Ascending aorta (tissue), 2 donors: ENCODE results near the gene BRD9. TPM values are rescaled to one million over a fixed set of nuclear protein-coding genes. Genes with fewer than 3 reads are reported as not detected.
"Not testable (repeated sequence)": the region's sequence is repeated elsewhere in the genome, so short reads cannot be mapped to it uniquely, and the experiment has no call there.

Source experiments
- DNase-seq, 2 donors: peaks; one replicate each; pipeline ENCODE4 v3.0.0-alpha.2; 2019; ENCODE audit warnings: low spot score in 2 of 2
- H3K27ac ChIP-seq, 2 donors: fragments of 200-600 bp; sonication (generic); one replicate each; pipeline ENCODE4 v1.5.1; 2016 to 2017; ENCODE audit warnings: mild to moderate bottlenecking in 1 of 2
- H3K27me3 ChIP-seq: fragments of 200-600 bp; sonication (generic); one replicate; pipeline ENCODE4 v1.5.1; 2017
- H3K36me3 ChIP-seq, 2 donors: fragments of 200-600 bp; sonication (generic); one replicate each; pipeline ENCODE4 v1.5.1; 2016
- H3K4me1 ChIP-seq, 2 donors: fragments of 200-600 bp; sonication (generic); one replicate each; pipeline ENCODE4 v1.5.1; 2016 to 2017; ENCODE audit warnings: mild to moderate bottlenecking in 1 of 2
- H3K4me3 ChIP-seq, 2 donors: fragments of 200-600 bp; sonication (generic); one replicate each; pipeline ENCODE4 v1.5.1; 2016 to 2017; ENCODE audit warnings: mild to moderate bottlenecking in 1 of 2
- H3K9me3 ChIP-seq, 2 donors: fragments of 200-600 bp; sonication (generic); one replicate each; pipeline ENCODE4 v1.5.1; 2016
- intact Hi-C: fragments of 100-400 bp; cut with DNase I; formaldehyde crosslinking; loops from one replicate; pipeline ENCODE4 v1.15.1; 2023
- total RNA-seq: library from RNA; depleted of rRNA; stranded (reverse); fragments of >200 nt; gene quantifications from one replicate; pipeline ENCODE4 v1.1.0, GENCODE V29; 2016
- TF ChIP-seq, protein P1 (sequence below), 3 experiments: fragments of 200-600 bp in 2 of 3; fragments of 450-650 bp in 1 of 3; sonication (generic) in 2 of 3; IDR thresholded peaks; one replicate each; pipeline ENCODE4 v1.5.1; 2016 to 2019; ENCODE audit warnings: antibody characterized with exemption in 3 of 3, mild to moderate bottlenecking in 1 of 3, moderate library complexity in 1 of 3

Gene BRD9
- total RNA-seq, 1 donor from 2014 or later = 13.6 TPM

DNA sequence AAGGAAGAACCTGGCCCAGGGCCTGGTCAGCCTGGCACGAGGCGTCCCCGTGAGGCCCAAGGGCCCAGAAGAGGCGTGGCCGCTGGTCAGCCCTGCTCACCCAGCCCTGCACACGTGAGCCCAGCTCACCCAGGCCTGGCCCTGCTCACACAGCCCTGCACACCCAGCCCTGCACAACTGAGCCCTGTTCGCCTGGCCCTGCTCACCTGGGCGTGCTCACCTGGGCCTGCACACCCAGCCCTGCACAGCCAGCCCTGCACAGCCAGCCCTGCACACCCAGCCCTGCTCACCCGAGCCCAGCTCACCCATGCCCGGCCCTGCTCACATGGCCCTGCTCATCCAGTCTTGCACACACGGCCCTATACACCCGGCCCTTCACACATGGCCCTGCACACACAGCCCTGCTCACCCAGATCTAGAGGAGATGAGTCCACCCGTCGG lies 43.9 kb downstream of the BRD9 start:
- Histone ChIP-seq H3K36me3 (no peaks in the 10 kb centered on the region), H3K9me3 (no peaks in the 10 kb centered on the region), H3K27me3 (no peaks in the 10 kb centered on the region), H3K4me3 (no peak overlapping the region), H3K4me1 (no peaks in the 10 kb centered on the region), H3K27ac (no peak overlapping the region)
- intact Hi-C loops = no loop called here
- no peak for DNase-seq
- TF ChIP-seq, protein P1, sequence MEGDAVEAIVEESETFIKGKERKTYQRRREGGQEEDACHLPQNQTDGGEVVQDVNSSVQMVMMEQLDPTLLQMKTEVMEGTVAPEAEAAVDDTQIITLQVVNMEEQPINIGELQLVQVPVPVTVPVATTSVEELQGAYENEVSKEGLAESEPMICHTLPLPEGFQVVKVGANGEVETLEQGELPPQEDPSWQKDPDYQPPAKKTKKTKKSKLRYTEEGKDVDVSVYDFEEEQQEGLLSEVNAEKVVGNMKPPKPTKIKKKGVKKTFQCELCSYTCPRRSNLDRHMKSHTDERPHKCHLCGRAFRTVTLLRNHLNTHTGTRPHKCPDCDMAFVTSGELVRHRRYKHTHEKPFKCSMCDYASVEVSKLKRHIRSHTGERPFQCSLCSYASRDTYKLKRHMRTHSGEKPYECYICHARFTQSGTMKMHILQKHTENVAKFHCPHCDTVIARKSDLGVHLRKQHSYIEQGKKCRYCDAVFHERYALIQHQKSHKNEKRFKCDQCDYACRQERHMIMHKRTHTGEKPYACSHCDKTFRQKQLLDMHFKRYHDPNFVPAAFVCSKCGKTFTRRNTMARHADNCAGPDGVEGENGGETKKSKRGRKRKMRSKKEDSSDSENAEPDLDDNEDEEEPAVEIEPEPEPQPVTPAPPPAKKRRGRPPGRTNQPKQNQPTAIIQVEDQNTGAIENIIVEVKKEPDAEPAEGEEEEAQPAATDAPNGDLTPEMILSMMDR (IDR thresholded peaks at IDR 0.05) = no peak

DNA sequence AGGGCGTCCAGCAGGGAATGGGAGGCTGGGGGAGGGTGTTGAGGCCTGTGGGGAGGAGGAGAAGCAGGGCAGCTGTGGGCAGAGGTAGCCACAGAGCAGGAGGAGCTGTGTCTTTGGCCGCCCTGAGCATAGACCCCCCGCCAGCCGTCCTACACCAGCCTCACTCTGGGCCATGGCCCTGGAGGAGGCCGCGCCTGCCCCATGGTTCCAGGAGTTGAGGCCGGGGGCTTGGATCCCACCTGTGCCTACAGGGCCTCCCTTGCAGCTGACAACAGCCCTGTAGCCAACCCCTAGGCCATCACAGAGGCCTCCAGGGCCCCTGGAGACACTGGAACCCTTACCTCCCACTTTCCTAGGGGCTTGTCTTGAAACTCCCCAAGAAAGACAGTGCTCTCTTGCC lies 44.9 kb downstream of the BRD9 start:
- H3K4me3 ChIP-seq, intact Hi-C loops, H3K9me3 ChIP-seq, H3K36me3 ChIP-seq, H3K4me1 ChIP-seq, H3K27me3 ChIP-seq, H3K27ac ChIP-seq: not testable (repeated sequence)
- DNase-seq = peak in 1 of 2 donors; percentile 39

DNA sequence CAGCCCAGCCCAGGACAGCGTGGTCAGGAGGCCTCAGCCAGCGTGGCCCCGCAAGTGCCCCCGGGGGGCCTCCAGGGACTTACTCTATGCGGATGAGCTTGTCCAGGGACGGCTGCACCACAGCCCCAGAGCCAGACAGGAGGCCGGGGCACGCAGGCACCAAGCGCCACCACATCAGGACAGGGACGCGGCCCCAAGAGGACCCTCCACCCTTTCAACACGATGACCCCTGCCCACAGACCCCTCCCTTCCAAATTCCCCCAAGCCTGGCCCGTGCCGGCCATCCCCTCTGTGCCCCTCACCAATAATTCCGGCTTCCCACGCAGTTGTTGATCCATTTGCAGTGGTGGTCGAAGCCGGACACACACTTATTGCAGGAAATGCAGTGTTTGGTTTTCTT lies 45.4 kb downstream of the BRD9 start:
- H3K36me3 ChIP-seq, H3K9me3 ChIP-seq, intact Hi-C loops, H3K27ac ChIP-seq, H3K27me3 ChIP-seq, H3K4me1 ChIP-seq, H3K4me3 ChIP-seq: not testable (repeated sequence)
- peak in 1 of 2 donors; percentile 49 for DNase-seq

DNA sequence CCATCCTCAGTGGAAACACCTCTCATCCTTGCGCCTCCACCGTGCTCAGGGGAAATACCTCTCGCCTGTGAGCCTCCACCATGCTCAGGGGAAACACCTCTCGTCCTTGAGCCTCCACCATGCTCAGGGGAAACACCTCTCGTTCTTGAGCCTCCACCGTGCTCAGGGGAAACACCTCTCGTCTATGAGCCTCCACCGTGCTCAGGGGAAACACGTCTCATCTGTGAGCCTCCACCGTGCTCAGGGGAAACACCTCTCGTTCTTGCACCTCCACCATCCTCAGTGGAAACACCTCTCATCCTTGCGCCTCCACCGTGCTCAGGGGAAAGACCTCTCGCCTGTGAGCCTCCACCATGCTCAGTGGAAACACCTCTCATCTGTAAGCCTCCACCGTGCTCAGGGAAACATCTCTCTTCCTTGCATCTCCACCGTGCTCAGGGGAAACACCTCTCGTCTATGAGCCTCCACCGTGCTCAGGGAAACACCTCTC lies 46.0 kb downstream of the BRD9 start:
- DNase-seq = peak in 1 of 2 donors; percentile 55
- H3K27me3 ChIP-seq, H3K4me1 ChIP-seq, H3K36me3 ChIP-seq, H3K27ac ChIP-seq, H3K4me3 ChIP-seq, H3K9me3 ChIP-seq, intact Hi-C loops: not testable (repeated sequence)

DNA sequence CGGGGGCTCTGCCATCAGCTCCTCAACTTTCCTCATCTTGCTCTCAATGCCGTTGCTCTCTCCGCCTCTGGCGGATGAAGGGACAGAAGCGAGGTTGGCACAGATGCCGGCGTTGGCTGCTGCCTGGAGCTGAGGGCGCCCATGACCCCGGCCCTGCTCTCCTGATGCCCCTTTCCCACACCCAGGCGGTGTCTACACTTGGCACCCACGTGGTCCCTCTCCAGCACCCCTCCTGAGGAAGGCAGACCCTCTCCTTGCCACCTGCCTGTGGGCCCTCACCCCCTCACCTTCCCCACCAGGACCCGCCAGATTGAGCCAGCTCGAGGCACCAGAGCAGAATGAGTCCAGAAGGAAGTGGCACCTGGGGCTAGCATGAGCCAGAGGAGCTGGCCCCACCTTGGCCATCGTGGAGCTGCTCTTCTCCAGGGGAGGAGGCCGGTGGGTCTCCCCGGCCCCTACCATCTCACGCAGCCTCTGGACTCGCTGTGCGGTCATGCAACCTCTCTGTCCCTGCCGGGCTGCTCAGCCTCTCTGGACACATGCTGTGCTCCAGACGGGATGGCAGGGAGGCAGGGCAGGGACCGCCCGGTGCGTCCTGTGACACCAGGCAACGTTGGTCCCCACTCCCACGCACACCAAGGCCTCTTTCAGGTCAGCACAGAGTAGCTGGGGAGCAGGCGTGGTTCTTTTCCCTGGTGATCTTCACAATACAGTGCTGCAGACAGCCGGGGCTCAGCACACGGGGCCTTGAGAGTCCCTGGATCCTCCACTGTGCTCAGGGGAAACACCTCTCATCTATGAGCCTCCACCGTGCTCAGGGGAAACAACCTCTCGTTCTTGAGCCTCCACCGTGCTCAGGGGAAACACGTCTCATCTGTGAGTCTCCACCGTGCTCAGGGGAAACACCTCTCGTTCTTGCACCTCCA lies 46.7 kb downstream of the BRD9 start:
- intact Hi-C loops, H3K9me3 ChIP-seq, H3K4me1 ChIP-seq, H3K27me3 ChIP-seq, H3K4me3 ChIP-seq, DNase-seq, H3K36me3 ChIP-seq, H3K27ac ChIP-seq: not testable (repeated sequence)

DNA sequence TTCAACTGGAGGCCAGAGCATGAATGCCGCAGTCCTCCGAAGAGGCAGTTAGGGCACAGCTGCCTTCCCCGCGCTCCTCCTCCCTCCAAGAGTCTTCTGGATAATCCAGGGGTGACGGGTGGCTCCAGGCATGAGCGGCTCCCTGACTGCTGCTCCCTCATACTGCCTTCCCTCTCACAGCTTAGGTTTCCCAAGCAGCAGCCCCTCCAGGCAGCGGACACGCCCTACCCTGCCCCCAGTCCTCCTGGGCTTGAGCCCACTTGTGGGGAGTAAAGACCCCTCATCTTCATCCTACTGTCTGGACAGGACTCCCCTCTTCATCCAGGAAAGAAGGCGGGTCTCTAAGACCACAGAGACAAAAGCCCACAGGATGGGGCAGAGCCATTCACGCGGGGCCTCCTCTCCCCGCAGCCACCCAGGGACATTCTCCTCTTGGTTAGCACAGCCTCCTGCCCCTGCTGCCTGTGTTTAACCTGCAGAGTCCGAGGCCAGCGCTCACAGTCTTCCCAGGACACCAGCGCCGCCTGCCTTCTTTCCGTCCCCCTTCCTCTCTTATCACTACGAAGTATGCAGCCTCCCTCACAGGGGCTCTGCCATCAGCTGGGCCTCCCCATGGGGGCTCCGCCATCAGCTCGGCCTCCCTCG lies 47.4 kb downstream of the BRD9 start:
- H3K27me3 ChIP-seq, H3K9me3 ChIP-seq, H3K36me3 ChIP-seq, intact Hi-C loops, H3K27ac ChIP-seq, H3K4me3 ChIP-seq, H3K4me1 ChIP-seq: not testable (repeated sequence)
- DNase-seq = peak in 1 of 2 donors; percentile 63

DNA sequence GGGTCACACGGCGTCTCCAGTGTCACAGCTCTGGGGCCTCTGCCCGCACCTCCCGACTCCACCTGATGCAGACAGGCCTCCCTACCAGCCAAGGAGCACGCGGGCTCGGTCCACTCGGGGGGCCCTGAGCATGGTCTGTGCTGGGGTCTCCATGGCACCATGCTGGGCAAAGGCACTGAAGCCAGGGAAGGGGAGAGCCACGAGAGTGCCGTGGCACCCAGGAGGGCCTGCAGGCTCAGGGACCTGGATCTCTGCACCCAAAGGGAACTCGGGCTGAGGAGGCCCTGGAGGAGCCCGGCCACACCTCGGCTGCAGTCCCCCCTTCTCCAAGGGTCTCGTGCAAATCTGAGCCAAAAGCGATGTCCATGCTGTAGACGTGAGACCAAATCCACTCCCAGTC lies 48.2 kb downstream of the BRD9 start:
- H3K4me1 ChIP-seq, H3K9me3 ChIP-seq, H3K4me3 ChIP-seq, H3K36me3 ChIP-seq, H3K27ac ChIP-seq, intact Hi-C loops, H3K27me3 ChIP-seq: not testable (repeated sequence)
- DNase-seq = peak in 1 of 2 donors; percentile 62

DNA sequence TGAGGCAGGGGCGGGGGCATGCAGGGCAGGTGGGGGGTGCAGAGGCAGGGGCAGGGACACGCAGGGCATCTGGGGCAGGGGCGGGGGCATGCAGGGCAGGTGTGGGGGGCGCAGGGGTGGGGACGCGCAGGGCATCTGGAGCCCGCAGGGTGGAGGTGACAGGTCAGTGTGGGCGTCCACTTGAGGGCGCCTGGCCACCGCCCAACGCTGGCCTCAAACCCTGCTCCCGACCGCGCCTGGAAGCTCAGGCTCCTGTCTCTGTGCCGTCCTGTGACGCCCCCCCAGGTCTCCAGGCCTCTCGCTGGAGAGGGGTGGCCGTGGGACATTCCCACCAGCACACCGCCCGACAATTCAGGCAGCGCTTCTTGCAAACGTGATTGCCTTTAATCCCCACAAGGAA lies 48.7 kb downstream of the BRD9 start:
- H3K27me3 ChIP-seq, H3K4me3 ChIP-seq, H3K4me1 ChIP-seq, H3K36me3 ChIP-seq, H3K9me3 ChIP-seq, intact Hi-C loops, H3K27ac ChIP-seq: not testable (repeated sequence)
- DNase-seq = peak in 1 of 2 donors; percentile 53

DNA sequence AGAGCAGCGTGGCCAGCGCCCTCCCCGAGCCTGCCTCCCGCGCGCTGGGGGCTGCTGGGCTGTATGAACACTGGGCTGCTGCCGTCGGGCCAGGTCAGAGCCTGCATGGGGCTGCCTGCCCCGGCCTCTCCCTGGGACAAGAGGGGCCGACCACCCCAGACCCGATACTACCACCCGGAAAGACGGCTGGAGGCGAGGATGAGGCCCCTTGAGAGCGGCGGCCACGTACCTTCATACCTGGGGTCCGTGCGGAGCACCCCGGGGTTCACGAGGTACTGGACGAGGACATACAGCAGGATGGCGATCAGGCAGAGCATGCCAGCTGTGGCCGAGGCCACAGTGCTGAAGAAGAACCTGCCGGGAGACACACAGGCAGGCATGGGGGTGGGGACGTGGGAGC lies 49.2 kb downstream of the BRD9 start:
- DNase-seq = peak in 1 of 2 donors; percentile 60
- intact Hi-C loops = not testable (repeated sequence)

DNA sequence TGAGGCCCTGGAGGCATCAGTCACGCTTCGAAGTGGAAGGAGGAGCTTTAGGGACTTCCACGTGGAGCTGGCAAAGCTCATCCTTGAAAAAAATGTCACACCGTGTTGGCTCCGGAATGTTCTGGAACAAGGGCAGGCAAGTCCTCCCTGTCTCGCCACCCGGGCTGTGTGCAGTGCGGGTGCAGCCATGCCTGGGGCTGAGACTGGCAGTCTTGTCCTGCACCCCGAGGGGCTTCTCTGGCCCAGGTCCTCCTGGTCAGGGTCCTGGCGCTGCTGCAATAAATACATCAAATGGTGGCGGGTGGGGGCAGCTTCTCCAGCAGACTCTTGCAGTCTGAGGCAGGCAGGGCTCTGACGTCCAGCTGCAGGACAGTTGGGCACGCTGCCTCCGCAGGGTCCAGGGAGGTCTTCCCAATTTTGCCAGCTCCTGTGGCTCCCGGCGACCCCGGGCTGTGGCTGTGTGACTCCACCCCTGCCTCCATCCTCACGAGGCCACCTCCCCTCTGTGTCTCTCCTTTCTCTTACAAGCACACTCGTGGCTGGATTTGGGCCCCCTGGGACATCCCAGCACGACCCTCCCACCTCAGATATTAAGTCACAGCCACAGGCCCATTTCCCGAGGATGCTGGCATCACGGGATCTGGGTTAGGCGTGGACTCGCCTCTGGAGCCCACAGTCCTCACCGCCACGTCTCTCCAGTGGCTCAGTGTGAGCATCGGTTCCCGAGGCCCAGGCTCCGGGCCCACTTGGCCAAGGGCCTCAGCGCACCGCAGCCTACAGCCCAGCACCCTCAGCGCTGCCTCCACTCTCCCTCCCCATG lies 50.0 kb downstream of the BRD9 start:
- H3K27me3 ChIP-seq, H3K4me1 ChIP-seq, intact Hi-C loops, H3K9me3 ChIP-seq, H3K4me3 ChIP-seq, H3K27ac ChIP-seq, H3K36me3 ChIP-seq: not testable (repeated sequence)
- DNase-seq = peak in 1 of 2 donors; percentile 60

More for the DNA sequence above, 49.2 kb downstream of the BRD9 start:
- H3K4me3 ChIP-seq, H3K27me3 ChIP-seq, H3K36me3 ChIP-seq, H3K27ac ChIP-seq, H3K4me1 ChIP-seq, H3K9me3 ChIP-seq: not testable (repeated sequence)

DNA sequence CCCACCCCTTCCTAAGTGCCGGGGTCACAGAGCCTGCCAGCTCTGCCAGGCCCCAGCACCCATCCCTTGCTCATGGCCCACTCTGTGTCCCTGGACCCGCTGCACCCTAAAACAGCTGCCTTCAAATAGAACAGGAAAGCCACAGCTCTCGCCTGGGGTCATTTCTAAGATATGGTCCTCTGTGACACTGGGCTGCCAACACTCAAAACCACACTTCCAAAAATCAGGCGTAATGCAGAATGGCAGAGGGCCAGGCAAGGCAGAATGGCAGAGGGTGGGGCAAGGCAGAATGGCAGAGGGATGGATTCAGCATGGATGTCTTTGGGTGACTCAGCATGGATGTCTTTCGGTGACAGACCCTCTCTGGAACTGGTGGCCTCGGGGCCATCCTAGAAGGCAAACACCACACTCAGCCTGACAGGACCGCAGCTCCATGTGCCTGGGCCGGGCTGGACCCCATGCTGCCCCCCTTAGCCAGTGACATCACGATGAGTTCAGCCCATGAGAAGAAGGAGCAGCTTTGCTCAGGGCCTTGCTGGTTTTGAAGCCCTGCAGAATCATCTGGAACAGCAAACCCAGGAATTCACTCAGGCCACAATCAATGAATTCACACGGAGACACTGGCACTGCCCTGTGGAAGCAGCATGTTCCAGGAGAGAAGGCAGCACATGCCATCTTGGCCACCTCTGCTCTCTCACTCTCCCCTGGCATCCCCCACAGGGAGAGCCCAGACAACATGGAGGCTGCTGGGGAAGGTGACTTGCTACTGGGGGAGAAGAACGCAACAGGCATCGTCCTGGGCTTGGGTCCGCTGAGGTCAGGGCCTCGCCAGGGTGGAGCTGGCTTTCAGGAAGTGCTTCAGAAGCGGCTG lies 50.8 kb downstream of the BRD9 start:
- H3K4me1 ChIP-seq, H3K36me3 ChIP-seq, H3K9me3 ChIP-seq, H3K4me3 ChIP-seq, H3K27me3 ChIP-seq, H3K27ac ChIP-seq, intact Hi-C loops: not testable (repeated sequence)
- peak in 1 of 2 donors; percentile 60 for DNase-seq

DNA sequence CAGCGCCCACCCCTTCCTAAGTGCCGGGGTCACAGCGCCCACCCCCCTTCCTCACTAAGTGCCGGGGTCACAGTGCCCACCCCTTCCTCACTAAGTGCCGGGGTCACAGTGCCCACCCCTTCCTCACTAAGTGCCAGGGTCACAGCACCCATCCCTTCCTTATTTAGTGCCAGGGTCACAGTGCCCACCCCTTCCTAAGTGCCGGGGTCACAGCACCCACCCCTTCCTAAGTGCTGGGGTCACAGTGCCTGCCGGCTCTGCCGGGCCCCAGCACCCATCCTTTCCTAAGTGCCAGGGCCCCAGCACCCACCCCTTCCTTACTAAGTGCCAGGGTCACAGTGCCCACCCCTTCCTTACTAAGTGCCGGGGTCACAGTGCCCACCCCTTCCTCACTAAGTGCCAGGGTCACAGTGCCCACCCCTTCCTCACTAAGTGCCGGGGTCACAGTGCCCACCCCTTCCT lies 51.6 kb downstream of the BRD9 start:
- H3K27ac ChIP-seq, H3K9me3 ChIP-seq, H3K4me1 ChIP-seq, H3K4me3 ChIP-seq, H3K27me3 ChIP-seq, DNase-seq, intact Hi-C loops, H3K36me3 ChIP-seq: not testable (repeated sequence)
